ENCODE data around the gene ALX4.
A peak's percentile ranks its signal among the peaks of the same experiment; 100 is the strongest.

Gene ALX4

DNA sequence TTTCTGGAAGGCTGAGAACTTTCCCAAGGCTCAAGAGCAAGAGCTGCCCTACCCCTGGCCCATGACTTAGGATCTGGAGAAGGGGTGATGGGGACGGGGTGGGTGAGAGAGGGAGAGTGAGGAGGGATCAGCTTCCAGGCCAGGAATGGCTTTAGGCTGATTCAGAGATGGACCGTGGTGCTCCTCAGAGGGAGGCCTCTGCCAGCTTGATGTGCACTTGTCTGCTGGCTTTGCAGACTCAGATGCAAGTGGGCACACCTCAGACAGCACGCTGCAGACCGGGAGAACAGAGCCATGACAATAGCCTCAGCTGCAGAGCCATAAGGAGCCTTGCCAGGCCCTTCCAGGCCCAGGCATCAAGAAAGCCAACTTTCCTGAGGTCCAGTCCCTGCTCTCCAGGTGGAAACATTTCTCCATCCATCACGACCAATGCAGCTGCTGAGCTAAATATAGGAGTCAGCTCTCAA lies 41.3 kb downstream of the ALX4 start:
- Histone ChIP-seq H3K27ac (ENCODE audit: extremely low read depth, low read depth, low read length) (no peak overlapping the region), H3K9me3 (ENCODE audit: control insufficient read depth, insufficient read depth, low read depth, low read length) (no peaks in the 10 kb centered on the region), H3K4me3 (ENCODE audit: low read depth, low read length) (no peak overlapping the region), H3K4me1 (ENCODE audit: control insufficient read depth, insufficient read depth, low read length) (no peaks in the 10 kb centered on the region), H3K36me3 (ENCODE audit: control insufficient read depth in 2 of 2, insufficient read depth in 1 of 2, low read length in 2 of 2) (peaks cover 0 to 47% of the 10 kb centered on the region in 2 experiments; a peak in 1 of 3 replicates)
- ChIA-PET POLR2A (no interaction called here), CTCF (interaction anchor here (1.0 kb wide), 1 partner anchor 17 kb away, joined by 3 read pairs; no protein-coding TSS in a partner anchor)
- TF ChIP-seq, protein P1, sequence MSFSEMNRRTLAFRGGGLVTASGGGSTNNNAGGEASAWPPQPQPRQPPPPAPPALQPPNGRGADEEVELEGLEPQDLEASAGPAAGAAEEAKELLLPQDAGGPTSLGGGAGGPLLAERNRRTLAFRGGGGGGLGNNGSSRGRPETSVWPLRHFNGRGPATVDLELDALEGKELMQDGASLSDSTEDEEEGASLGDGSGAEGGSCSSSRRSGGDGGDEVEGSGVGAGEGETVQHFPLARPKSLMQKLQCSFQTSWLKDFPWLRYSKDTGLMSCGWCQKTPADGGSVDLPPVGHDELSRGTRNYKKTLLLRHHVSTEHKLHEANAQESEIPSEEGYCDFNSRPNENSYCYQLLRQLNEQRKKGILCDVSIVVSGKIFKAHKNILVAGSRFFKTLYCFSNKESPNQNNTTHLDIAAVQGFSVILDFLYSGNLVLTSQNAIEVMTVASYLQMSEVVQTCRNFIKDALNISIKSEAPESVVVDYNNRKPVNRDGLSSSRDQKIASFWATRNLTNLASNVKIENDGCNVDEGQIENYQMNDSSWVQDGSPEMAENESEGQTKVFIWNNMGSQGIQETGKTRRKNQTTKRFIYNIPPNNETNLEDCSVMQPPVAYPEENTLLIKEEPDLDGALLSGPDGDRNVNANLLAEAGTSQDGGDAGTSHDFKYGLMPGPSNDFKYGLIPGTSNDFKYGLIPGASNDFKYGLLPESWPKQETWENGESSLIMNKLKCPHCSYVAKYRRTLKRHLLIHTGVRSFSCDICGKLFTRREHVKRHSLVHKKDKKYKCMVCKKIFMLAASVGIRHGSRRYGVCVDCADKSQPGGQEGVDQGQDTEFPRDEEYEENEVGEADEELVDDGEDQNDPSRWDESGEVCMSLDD (tag by site-specific recombination; IDR thresholded peaks at IDR 0.05) = no peak
- TF ChIP-seq, protein P2, sequence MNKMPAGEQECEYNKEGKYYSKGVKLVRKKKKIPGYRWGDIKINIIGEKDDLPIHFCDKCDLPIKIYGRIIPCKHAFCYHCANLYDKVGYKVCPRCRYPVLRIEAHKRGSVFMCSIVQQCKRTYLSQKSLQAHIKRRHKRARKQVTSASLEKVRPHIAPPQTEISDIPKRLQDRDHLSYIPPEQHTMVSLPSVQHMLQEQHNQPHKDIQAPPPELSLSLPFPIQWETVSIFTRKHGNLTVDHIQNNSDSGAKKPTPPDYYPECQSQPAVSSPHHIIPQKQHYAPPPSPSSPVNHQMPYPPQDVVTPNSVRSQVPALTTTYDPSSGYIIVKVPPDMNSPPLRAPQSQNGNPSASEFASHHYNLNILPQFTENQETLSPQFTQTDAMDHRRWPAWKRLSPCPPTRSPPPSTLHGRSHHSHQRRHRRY (tag by site-specific recombination; IDR thresholded peaks at IDR 0.05) = no peak
- TF ChIP-seq KLF1 (tag by site-specific recombination; IDR thresholded peaks at IDR 0.05) (no peak), SCRT2 (tag by site-specific recombination; IDR thresholded peaks at IDR 0.05) (no peak), ZNF560 (tag by site-specific recombination; IDR thresholded peaks at IDR 0.05; ENCODE audit: borderline replicate concordance) (no peak), ZNF223 (tag by site-specific recombination; IDR thresholded peaks at IDR 0.05) (no peak), ZNF529 (tag by site-specific recombination; IDR thresholded peaks at IDR 0.05; ENCODE audit: insufficient replicate concordance) (no peak)

DNA sequence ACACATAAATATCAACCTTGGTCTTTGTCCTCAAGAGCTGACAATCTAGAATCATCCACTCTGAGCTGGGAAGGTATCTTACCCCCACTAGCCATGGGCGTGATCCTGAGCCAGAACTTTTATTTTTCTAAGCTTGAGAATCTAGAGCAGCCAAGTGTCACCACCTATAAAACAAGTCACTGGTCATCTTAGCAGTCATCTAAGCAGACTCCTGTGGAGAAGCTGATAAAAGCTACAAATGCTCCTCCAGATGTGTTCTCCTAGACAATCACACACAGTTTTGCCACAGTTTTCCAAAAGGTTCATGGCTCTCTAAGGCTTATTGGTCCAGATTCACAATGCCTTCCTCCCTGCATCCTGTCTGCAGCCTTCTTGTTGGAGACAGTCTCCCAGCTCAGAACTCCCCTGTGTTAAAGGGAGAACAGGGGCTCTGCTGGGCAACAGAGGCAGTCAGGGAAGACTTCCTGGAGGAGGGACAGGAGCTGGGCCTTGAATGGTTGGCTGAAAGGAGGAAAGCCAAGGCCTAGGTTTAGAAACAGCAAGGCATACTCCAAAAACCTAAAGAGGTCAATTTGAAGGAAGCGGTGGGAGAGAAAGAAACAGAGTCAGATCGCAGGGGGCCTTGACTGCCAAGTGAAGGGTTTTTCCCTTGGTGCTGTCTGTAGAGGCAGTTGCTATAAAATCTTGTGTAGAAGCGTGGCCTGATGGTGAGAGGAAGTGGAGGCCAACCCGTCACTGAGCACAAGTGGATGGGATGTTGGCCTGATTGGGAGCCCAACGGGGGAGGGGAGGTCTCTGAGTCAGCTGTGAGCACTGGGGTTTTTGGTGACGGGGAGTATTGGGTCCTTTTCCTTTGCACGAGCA lies 42.0 kb downstream of the ALX4 start:
- H3K4me1 ChIP-seq (ENCODE audit: control insufficient read depth, insufficient read depth, low read length) = no peaks in the 10 kb centered on the region
- no peak overlapping the region for H3K27ac ChIP-seq (ENCODE audit: extremely low read depth, low read depth, low read length)
- ChIA-PET POLR2A (no interaction called here), CTCF (interaction anchor here (0.6 to 1.0 kb wide), 2 partner anchors 18 to 843 kb away, joined by 3 read pairs; no protein-coding TSS in a partner anchor)
- peaks cover 0 to 45% of the 10 kb centered on the region in 2 experiments; a peak in 1 of 3 replicates for H3K36me3 ChIP-seq (ENCODE audit: control insufficient read depth in 2 of 2, insufficient read depth in 1 of 2, low read length in 2 of 2)
- TF ChIP-seq, protein P3, sequence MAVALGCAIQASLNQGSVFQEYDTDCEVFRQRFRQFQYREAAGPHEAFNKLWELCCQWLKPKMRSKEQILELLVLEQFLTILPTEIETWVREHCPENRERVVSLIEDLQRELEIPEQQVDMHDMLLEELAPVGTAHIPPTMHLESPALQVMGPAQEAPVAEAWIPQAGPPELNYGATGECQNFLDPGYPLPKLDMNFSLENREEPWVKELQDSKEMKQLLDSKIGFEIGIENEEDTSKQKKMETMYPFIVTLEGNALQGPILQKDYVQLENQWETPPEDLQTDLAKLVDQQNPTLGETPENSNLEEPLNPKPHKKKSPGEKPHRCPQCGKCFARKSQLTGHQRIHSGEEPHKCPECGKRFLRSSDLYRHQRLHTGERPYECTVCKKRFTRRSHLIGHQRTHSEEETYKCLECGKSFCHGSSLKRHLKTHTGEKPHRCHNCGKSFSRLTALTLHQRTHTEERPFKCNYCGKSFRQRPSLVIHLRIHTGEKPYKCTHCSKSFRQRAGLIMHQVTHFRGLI (tag by site-specific recombination; IDR thresholded peaks at IDR 0.05) = peak; percentile 88
- TF ChIP-seq FEZF1 (tag by site-specific recombination; IDR thresholded peaks at IDR 0.05) = peak; percentile 42; the same call in 1 of the 2 replicates
- no peak for TF ChIP-seq ZNF670 (tag by site-specific recombination; IDR thresholded peaks at IDR 0.05; ENCODE audit: low read depth)
- no peaks in the 10 kb centered on the region for H3K9me3 ChIP-seq (ENCODE audit: control insufficient read depth, insufficient read depth, low read depth, low read length)
- no peak overlapping the region for H3K4me3 ChIP-seq (ENCODE audit: low read depth, low read length)

DNA sequence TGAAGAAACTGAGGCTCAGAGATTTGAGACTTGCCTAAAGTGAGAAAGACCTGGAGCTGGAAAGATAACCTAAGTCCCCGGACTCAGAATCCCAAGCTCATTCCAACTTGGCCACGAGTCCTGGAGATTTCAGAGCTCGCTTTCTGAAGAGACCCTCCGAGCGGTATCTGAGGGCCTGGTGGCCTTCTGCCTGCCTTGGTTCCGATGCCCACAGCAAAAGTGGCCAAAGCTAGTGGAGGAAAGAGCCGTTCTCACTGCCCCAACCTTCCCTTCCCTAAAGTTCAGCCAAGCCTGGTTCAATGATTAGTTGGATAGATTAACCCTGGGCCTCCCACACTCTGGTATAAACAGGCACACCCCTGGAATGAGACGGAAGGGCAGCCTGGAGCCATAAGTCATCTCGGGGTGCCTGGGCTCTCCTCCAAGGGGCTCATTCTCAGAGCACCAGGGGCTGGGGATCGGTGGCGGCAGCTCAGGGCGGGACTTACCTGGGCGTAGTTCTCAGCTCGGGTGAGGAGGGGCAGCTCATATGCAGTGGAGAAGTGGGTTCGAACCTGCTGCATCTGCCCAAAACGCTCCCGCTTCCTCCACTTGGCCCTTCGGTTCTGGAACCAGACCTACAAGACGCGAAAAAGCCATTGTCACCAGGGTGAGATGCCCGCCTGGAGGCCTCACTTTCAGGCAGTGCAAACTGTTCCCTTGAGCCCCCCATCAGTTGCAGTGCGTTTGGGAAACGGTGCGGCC lies 42.8 kb downstream of the ALX4 start:
- CTCF ChIA-PET = interaction anchor here (0.6 to 1.9 kb wide), 2 partner anchors 19 to 844 kb away, joined by 3 to 5 read pairs; no protein-coding TSS in a partner anchor
- TF ChIP-seq TRIM28 (IDR thresholded peaks at IDR 0.05; ENCODE audit: borderline replicate concordance, low read length) = no peak
- TF ChIP-seq ZNF138 (tag by site-specific recombination; IDR thresholded peaks at IDR 0.05; ENCODE audit: borderline replicate concordance) = no peak

More for the DNA sequence above, 42.8 kb downstream of the ALX4 start:
- no peak overlapping the region for H3K4me3 ChIP-seq (ENCODE audit: low read depth, low read length)
- peaks cover 0 to 45% of the 10 kb centered on the region in 2 experiments; a peak in 1 of 3 replicates for H3K36me3 ChIP-seq (ENCODE audit: control insufficient read depth in 2 of 2, insufficient read depth in 1 of 2, low read length in 2 of 2)
- POLR2A ChIA-PET = no interaction called here
- no peaks in the 10 kb centered on the region for H3K4me1 ChIP-seq (ENCODE audit: control insufficient read depth, insufficient read depth, low read length)
- H3K27ac ChIP-seq (ENCODE audit: extremely low read depth, low read depth, low read length) = no peak overlapping the region
- H3K9me3 ChIP-seq (ENCODE audit: control insufficient read depth, insufficient read depth, low read depth, low read length) = no peaks in the 10 kb centered on the region
